GM21381 (cell line): ENCODE results near the gene TIMM22.
"Not testable (repeated sequence)": the region's sequence is repeated elsewhere in the genome, so short reads cannot be mapped to it uniquely, and the experiment has no call there.

ENCODE experiments used
- ATAC-seq: cut with Tn5 transposase; IDR thresholded peaks from one replicate; pipeline ENCODE4 v1.9.1; 2021; ENCODE audit warnings: mild to moderate bottlenecking, moderate library complexity; ENCODE audit not compliant: unreplicated experiment

Gene TIMM22

GRCh38 chr17:971861-972260 is 25.1 kb upstream of the TIMM22 start:
- ATAC-seq = not testable (repeated sequence)

GRCh38 chr17:973053-973452 is 23.9 kb upstream of the TIMM22 start:
- no peak for ATAC-seq

GRCh38 chr17:974778-975177 is 22.2 kb upstream of the TIMM22 start:
- ATAC-seq = not testable (repeated sequence)

- ATAC-seq = no peak
Measured at GRCh38 chr17:975371-975915, 21.5 kb upstream of the TIMM22 start.

GRCh38 chr17:976312-976711 is 20.6 kb upstream of the TIMM22 start:
- no peak for ATAC-seq

- ATAC-seq = no peak
Measured at GRCh38 chr17:977166-977565, 19.8 kb upstream of the TIMM22 start.

- no peak for ATAC-seq
Measured at GRCh38 chr17:978103-979093, 18.5 kb upstream of the TIMM22 start.

GRCh38 chr17:979212-979538 is 17.8 kb upstream of the TIMM22 start:
- no peak for ATAC-seq

- ATAC-seq = peak; percentile 58
Measured at GRCh38 chr17:979539-980405, 17.2 kb upstream of the TIMM22 start, which contains the start of gene NXN. TSS of gene NXN (minus strand) at chr17:979776.

- ATAC-seq = peak; percentile 45
Measured at GRCh38 chr17:980406-981291, 16.3 kb upstream of the TIMM22 start.

GRCh38 chr17:981292-981658 is 15.7 kb upstream of the TIMM22 start:
- no peak for ATAC-seq

- no peak for ATAC-seq
Measured at GRCh38 chr17:983921-984320, 13.0 kb upstream of the TIMM22 start.

- ATAC-seq = no peak
Measured at GRCh38 chr17:986322-986929, 10.5 kb upstream of the TIMM22 start.

GRCh38 chr17:987931-988330 is 9.0 kb upstream of the TIMM22 start:
- no peak for ATAC-seq

- no peak for ATAC-seq
Measured at GRCh38 chr17:988561-988960, 8.4 kb upstream of the TIMM22 start.

GRCh38 chr17:992933-993332 is 4.0 kb upstream of the TIMM22 start:
- ATAC-seq = no peak

- ATAC-seq = not testable (repeated sequence)
Measured at GRCh38 chr17:995324-995723, 1.6 kb upstream of the TIMM22 start.

- ATAC-seq = no peak
Measured at GRCh38 chr17:998111-998510, 1.2 kb downstream of the TIMM22 start.

- ATAC-seq = no peak
Measured at GRCh38 chr17:1000597-1001461, 3.9 kb downstream of the TIMM22 start.
